DND-41 (cell line): ENCODE measurements around the gene MTCP1.

ENCODE experiments used
- EZH2 ChIP-seq: IDR thresholded peaks from 3 replicates; pipeline ENCODE4 v1.6.1; 2012; ENCODE audit warnings: borderline replicate concordance, low read depth, mild to moderate bottlenecking, moderate library complexity, low read length, inconsistent platforms; ENCODE audit not compliant: severe bottlenecking
- TF ChIP-seq, protein P1 (sequence below): IDR thresholded peaks from 2 replicates; pipeline ENCODE4 v1.5.1; 2012; ENCODE audit warnings: borderline replicate concordance, low read length, moderate library complexity, mild to moderate bottlenecking; ENCODE audit not compliant: poor library complexity, severe bottlenecking; ENCODE audit errors: extremely low read depth

GRCh38 chrX:155027509-155028066 lies 43.3 kb downstream of the MTCP1 start:
- TF ChIP-seq, protein P1, sequence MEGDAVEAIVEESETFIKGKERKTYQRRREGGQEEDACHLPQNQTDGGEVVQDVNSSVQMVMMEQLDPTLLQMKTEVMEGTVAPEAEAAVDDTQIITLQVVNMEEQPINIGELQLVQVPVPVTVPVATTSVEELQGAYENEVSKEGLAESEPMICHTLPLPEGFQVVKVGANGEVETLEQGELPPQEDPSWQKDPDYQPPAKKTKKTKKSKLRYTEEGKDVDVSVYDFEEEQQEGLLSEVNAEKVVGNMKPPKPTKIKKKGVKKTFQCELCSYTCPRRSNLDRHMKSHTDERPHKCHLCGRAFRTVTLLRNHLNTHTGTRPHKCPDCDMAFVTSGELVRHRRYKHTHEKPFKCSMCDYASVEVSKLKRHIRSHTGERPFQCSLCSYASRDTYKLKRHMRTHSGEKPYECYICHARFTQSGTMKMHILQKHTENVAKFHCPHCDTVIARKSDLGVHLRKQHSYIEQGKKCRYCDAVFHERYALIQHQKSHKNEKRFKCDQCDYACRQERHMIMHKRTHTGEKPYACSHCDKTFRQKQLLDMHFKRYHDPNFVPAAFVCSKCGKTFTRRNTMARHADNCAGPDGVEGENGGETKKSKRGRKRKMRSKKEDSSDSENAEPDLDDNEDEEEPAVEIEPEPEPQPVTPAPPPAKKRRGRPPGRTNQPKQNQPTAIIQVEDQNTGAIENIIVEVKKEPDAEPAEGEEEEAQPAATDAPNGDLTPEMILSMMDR, result no peak
- no peak for TF ChIP-seq EZH2
